Caco-2 (cell line): ENCODE measurements around the gene CRABP1. TPM values are rescaled to one million over a fixed set of nuclear protein-coding genes. Genes with fewer than 3 reads are reported as not detected.

Source experiments
- BruUV-seq: library from RNA; stranded (reverse); fragments of 400-500 nt; replicated peaks from 2 replicates; lab custom pipeline; 2021; lab: Mats Ljungman, UMichigan
- CTCF ChIA-PET: fragments of 300-600 bp; sonication (Branson Sonifier 250); formaldehyde crosslinking; loops from one replicate; lab custom pipeline; 2022; ENCODE audit warnings: antibody characterized with exemption; lab: Charles Lee
- POLR2A ChIA-PET: fragments of 300-600 bp; sonication (Branson Sonifier 250); formaldehyde crosslinking; loops from one replicate; lab custom pipeline; 2022; ENCODE audit warnings: antibody characterized with exemption; lab: Charles Lee
- DNase-seq, 2 experiments: peaks; one replicate each; pipeline versions ENCODE4 v3.0.0 to v3.0.0-alpha.2; 2020 to 2022
- H3K27me3 ChIP-seq: replicated peaks from 2 replicates; pipeline ENCODE4 v1.6.0; 2011; ENCODE audit warnings: low read length; ENCODE audit not compliant: control insufficient read depth, insufficient read depth
- H3K36me3 ChIP-seq: 2 replicates; pipeline ENCODE4 v1.5.1; 2011; ENCODE audit warnings: low read length; ENCODE audit not compliant: control insufficient read depth, insufficient read depth
- H3K4me1 ChIP-seq: fragments of 250-450 bp; sonication (Bioruptor Pico); 2 replicates; pipeline ENCODE4 v1.5.1; 2020; ENCODE audit warnings: mild to moderate bottlenecking
- H3K4me3 ChIP-seq: 2 replicates; pipeline ENCODE4 v1.5.1; 2011; ENCODE audit warnings: low read depth, mild to moderate bottlenecking, control low read depth, low read length
- H3K9me3 ChIP-seq: fragments of 250-450 bp; sonication (Bioruptor Pico); 2 replicates; pipeline ENCODE4 v1.5.1; 2020; ENCODE audit warnings: mild to moderate bottlenecking, moderate library complexity
- H3K27ac Mint-ChIP-seq: one replicate; pipeline ENCODE4 v1.8.0; 2022; ENCODE audit warnings: mixed read lengths; ENCODE audit not compliant: unreplicated experiment
- H3K27me3 Mint-ChIP-seq: one replicate; pipeline ENCODE4 v1.8.0; 2022; ENCODE audit warnings: mixed read lengths; ENCODE audit not compliant: insufficient read depth, unreplicated experiment
- H3K36me3 Mint-ChIP-seq: one replicate; pipeline ENCODE4 v1.8.0; 2022; ENCODE audit warnings: mild to moderate bottlenecking, mixed read lengths; ENCODE audit not compliant: insufficient read depth, unreplicated experiment
- H3K4me1 Mint-ChIP-seq: one replicate; pipeline ENCODE4 v1.8.0; 2022; ENCODE audit warnings: low read depth, mixed read lengths; ENCODE audit not compliant: unreplicated experiment
- H3K4me3 Mint-ChIP-seq: one replicate; pipeline ENCODE4 v1.8.0; 2022; ENCODE audit warnings: mild to moderate bottlenecking, moderate library complexity, mixed read lengths; ENCODE audit not compliant: unreplicated experiment
- H3K9me3 Mint-ChIP-seq: one replicate; pipeline ENCODE4 v1.8.0; 2022; ENCODE audit warnings: mixed read lengths; ENCODE audit not compliant: unreplicated experiment
- CTCF ChIP-seq, 2 experiments: fragments of 200-600 bp in 1 of 2; IDR thresholded peaks; 1 replicate in 1 of 2; 2 replicates in 1 of 2; pipeline versions ENCODE4 v1.5.1 to v1.8.0; 2011 to 2022; ENCODE audit warnings: antibody characterized with exemption in 1 of 2, control low read depth in 1 of 2, inconsistent platforms in 1 of 2, low read depth in 1 of 2, low read length in 1 of 2, mild to moderate bottlenecking in 1 of 2, moderate library complexity in 1 of 2; ENCODE audit not compliant: insufficient read depth in 1 of 2, severe bottlenecking in 1 of 2, unreplicated experiment in 1 of 2
- intact Hi-C: fragments of 100-400 bp; cut with micrococcal nuclease; formaldehyde crosslinking; loops from one replicate; pipeline ENCODE4 v1.10.0; 2022; ENCODE audit not compliant: unreplicated experiment
- total RNA-seq: library from RNA; stranded (reverse); gene quantifications from 2 replicates; pipeline ENCODE4 v1.2.3, GENCODE V29; 2022

The CRABP1 gene
- total RNA-seq, 1 experiment from 2014 or later, result 113 TPM

GRCh38 chr15:78316283-78317083, 23.7 kb upstream of the CRABP1 start:
- H3K36me3 ChIP-seq, result no peaks in the 10 kb centered on the region
- Mint-ChIP-seq H3K4me1 (no peaks in the 10 kb centered on the region), H3K27me3 (no peaks in the 10 kb centered on the region), H3K36me3 (no peaks in the 10 kb centered on the region), H3K4me3 (no peak overlapping the region), H3K27ac (no peak overlapping the region), H3K9me3 (no peaks in the 10 kb centered on the region)
- TF ChIP-seq CTCF (IDR thresholded peaks at IDR 0.05; ENCODE audit: insufficient read depth in 1 of 2, low read depth in 1 of 2, low read length in 1 of 2, severe bottlenecking in 1 of 2, unreplicated experiment in 1 of 2), result no peak
- no peak overlapping the region for H3K4me3 ChIP-seq
- no peaks in the 10 kb centered on the region for H3K27me3 ChIP-seq
- ChIA-PET CTCF (interaction anchor here (0.6 to 0.9 kb wide), 3 partner anchors 80 to 106 kb away, joined by 3 read pairs; no protein-coding TSS in a partner anchor), POLR2A (interaction anchor here (0.6 kb wide), 1 partner anchor 17 kb away, joined by 8 read pairs; the partner anchor contains the start of gene SKIC8)
- intact Hi-C loops, result no loop called here
- no peaks in the 10 kb centered on the region for H3K4me1 ChIP-seq
- no peak for DNase-seq
- H3K9me3 ChIP-seq, result no peaks in the 10 kb centered on the region
- no TSS peak for BruUV-seq

- intact Hi-C loops, result no loop called here
- Histone ChIP-seq H3K36me3 (no peaks in the 10 kb centered on the region), H3K9me3 (no peaks in the 10 kb centered on the region), H3K27me3 (no peaks in the 10 kb centered on the region), H3K4me1 (no peaks in the 10 kb centered on the region), H3K4me3 (no peak overlapping the region)
- Mint-ChIP-seq H3K27me3 (no peaks in the 10 kb centered on the region), H3K27ac (no peak overlapping the region), H3K36me3 (no peaks in the 10 kb centered on the region), H3K4me1 (no peaks in the 10 kb centered on the region), H3K9me3 (no peaks in the 10 kb centered on the region), H3K4me3 (no peak overlapping the region)
- ChIA-PET CTCF (interaction anchor here (1.1 kb wide), 1 partner anchor 49 kb away, joined by 3 read pairs; no protein-coding TSS in a partner anchor), POLR2A (interaction anchor here (0.6 kb wide), 1 partner anchor 18 kb away, joined by 8 read pairs; the partner anchor contains the start of gene SKIC8)
- peak; percentile 31 to 59 for TF ChIP-seq CTCF (IDR thresholded peaks at IDR 0.05; ENCODE audit: insufficient read depth in 1 of 2, low read depth in 1 of 2, low read length in 1 of 2, severe bottlenecking in 1 of 2, unreplicated experiment in 1 of 2)
- no TSS peak for BruUV-seq
- DNase-seq, result peak in 1 of 2 experiments; percentile 52
These were observed 22.9 kb upstream of the CRABP1 start for GRCh38 chr15:78317145-78317836.

GRCh38 chr15:78319588-78319987, 20.6 kb upstream of the CRABP1 start:
- H3K27me3 ChIP-seq, result no peaks in the 10 kb centered on the region
- Mint-ChIP-seq H3K9me3 (no peaks in the 10 kb centered on the region), H3K27ac (no peak overlapping the region), H3K27me3 (no peaks in the 10 kb centered on the region), H3K36me3 (no peaks in the 10 kb centered on the region), H3K4me1 (no peaks in the 10 kb centered on the region), H3K4me3 (no peak overlapping the region)
- H3K9me3 ChIP-seq, result no peaks in the 10 kb centered on the region
- no peaks in the 10 kb centered on the region for H3K4me1 ChIP-seq
- H3K36me3 ChIP-seq, result no peaks in the 10 kb centered on the region
- BruUV-seq, result no TSS peak
- DNase-seq, result no peak
- ChIA-PET CTCF (no interaction called here), POLR2A (no interaction called here)
- TF ChIP-seq CTCF (IDR thresholded peaks at IDR 0.05; ENCODE audit: insufficient read depth in 1 of 2, low read depth in 1 of 2, low read length in 1 of 2, severe bottlenecking in 1 of 2, unreplicated experiment in 1 of 2), result no peak
- H3K4me3 ChIP-seq, result no peak overlapping the region
- intact Hi-C loops, result no loop called here
